ENCODE measurements around the gene CYB5R2. TPM values are rescaled to one million over a fixed set of nuclear protein-coding genes. Genes with fewer than 3 reads are reported as not detected.
"Not testable (repeated sequence)": the region's sequence is repeated elsewhere in the genome, so short reads cannot be mapped to it uniquely, and the experiment has no call there.

Gene CYB5R2
- total RNA-seq, 2 donors from 2014 or later = 5.0 to 6.0 TPM

GRCh38 chr11:7671347-7672215 lies 1.7 kb downstream of the CYB5R2 start:
- no peak for DNase-seq (ENCODE audit: low spot score)
- intact Hi-C loops (cut with DNase I) = no loop called here

DNA sequence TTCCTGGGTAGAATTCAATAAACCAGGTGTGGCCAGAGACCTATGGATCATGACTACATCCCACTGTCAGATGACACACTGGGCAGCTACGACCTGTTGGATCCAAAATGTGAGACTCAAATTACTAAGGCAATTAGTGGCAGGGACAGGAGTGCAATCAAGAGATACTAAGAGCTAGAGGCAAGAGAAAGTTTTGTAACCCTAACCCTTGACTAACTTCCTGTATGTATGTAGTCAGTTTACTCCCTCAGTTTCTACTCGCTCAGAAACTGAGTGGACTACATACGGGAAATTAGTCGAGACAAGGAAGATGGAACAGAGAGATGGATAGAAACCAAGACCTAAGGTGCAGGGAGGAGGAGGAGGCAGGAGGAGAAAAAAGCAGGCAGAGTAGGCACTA lies 2.7 kb downstream of the CYB5R2 start:
- no peak for DNase-seq (ENCODE audit: low spot score)
- intact Hi-C loops (cut with DNase I) = no loop called here

DNA sequence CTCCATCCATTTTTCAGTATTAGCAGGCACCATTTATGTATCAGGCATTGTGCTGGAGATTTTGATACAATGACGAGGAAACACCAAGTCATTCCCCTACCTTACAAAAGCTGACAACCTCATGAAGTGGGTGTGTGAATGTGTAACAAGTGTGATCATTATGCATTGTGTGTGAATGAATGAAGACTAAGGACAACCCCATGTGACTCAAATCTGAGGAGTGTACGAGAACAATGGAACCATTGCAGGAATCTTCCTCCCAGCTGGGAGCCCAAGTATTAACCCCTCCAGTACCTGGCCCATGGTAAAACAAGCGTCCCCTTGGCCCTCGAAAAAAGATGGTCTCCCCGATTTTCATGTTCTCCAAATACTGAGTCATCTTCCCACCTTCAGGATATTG lies 4.4 kb downstream of the CYB5R2 start:
- intact Hi-C loops (cut with DNase I) = no loop called here
- DNase-seq (ENCODE audit: low spot score) = no peak

DNA sequence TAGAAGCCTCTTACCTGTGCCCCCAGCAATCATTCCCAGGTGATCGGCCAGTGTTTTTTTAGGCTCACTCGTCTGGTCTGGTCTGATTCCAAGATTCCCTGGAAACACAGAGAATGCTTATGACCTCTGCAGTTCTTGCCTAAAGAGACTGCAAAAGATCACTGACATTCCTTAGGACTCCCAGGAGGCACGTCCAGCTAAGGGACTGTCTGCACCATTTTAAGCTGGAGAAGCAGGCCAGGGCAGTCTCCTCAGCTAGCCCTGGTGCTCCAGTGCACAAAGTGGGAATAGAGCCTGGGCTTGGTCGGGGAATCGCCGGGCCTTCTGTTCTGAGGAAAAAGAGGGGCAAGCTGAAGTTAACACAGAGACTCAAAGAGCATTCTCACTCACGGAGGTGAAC lies 4.8 kb downstream of the CYB5R2 start:
- intact Hi-C loops (cut with DNase I) = no loop called here
- DNase-seq (ENCODE audit: low spot score) = no peak

GRCh38 chr11:7667460-7667859 lies 5.8 kb downstream of the CYB5R2 start:
- intact Hi-C loops (cut with DNase I) = no loop called here
- no peak for DNase-seq (ENCODE audit: low spot score)

DNA sequence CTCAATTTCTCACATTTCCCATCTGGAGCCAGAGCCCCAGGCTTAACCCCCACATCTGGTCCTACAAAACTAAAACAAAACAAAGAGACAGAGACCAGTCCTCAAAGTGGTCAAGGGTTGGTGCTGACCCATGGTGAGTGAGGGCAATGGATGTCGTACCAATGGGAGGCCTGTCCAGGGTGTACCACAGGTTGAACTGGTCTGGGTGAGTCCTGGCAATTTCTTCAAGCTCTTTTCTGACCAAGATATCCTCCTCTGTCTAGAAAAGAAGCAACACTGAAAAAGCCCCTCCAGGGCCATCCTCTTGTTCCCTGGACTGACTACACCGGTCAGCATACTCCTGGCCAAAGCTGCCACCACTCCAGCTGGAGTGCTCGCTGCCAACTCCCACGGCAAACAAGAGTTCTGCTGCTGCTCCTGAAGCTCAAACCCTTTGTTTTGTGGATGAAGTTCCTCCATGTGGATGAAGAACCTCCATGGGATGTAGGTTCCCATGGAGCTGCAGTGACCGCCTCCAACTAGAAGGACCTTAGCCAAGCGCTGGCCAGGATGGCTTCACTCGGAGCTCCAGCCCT lies 6.9 kb downstream of the CYB5R2 start:
- intact Hi-C loops (cut with DNase I) = no loop called here
- DNase-seq (ENCODE audit: low spot score) = no peak

- peak; percentile 94 for DNase-seq (ENCODE audit: low spot score)
- intact Hi-C loops (cut with DNase I) = loop anchor here in 1 of 2 donors (2.0 kb wide), 1 partner anchor 93 kb away; no protein-coding TSS in a partner anchor
These were observed 7.6 kb downstream of the CYB5R2 start for GRCh38 chr11:7665473-7666291.

GRCh38 chr11:7664867-7665266 lies 8.4 kb downstream of the CYB5R2 start:
- intact Hi-C loops (cut with DNase I) = loop anchor here in 1 of 2 donors (2.0 kb wide), 1 partner anchor 92 kb away; no protein-coding TSS in a partner anchor
- DNase-seq (ENCODE audit: low spot score) = no peak

GRCh38 chr11:7663531-7663930 lies 9.8 kb downstream of the CYB5R2 start:
- intact Hi-C loops (cut with DNase I); DNase-seq (ENCODE audit: low spot score): not testable (repeated sequence)

DNA sequence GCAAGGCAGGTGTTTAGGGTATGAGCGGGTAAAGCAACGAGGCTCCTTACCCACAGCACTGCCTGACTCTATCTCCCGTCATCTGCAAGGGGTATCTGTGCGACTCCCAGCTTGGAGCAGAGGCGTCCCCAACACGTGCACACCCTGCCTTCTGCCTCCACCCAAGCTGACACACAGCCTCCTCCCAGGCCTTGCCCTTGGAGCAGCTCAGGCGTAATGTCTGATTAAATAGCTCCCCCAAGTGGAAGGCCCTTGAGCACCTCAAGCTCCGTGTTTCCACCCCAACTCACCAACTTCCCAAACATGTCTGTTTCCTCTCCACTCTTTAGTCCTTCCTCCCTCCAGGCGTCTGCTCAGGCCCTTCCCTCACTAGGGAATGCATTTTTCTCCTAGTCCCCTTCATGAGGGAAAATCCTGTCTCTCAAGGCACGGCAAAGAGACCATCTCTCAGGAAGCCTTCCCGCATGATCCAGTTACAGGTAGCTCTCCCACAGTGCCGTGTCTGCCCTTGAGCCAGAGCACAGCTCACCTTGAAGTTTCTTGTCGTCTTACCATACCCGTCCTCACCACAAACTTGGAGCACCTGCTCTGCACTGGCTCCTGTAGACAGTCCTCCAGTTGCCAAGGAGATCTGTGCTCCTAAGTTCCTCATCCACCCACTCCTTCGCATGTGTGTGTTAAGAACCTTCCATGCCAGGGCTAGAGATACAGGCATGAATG lies 15.8 kb downstream of the CYB5R2 start:
- DNase-seq (ENCODE audit: low spot score) = peak; percentile 85
- intact Hi-C loops (cut with DNase I) = no loop called here

- intact Hi-C loops (cut with DNase I) = no loop called here
- DNase-seq (ENCODE audit: low spot score) = no peak
These were observed 16.6 kb downstream of the CYB5R2 start for GRCh38 chr11:7656704-7657103.

DNA sequence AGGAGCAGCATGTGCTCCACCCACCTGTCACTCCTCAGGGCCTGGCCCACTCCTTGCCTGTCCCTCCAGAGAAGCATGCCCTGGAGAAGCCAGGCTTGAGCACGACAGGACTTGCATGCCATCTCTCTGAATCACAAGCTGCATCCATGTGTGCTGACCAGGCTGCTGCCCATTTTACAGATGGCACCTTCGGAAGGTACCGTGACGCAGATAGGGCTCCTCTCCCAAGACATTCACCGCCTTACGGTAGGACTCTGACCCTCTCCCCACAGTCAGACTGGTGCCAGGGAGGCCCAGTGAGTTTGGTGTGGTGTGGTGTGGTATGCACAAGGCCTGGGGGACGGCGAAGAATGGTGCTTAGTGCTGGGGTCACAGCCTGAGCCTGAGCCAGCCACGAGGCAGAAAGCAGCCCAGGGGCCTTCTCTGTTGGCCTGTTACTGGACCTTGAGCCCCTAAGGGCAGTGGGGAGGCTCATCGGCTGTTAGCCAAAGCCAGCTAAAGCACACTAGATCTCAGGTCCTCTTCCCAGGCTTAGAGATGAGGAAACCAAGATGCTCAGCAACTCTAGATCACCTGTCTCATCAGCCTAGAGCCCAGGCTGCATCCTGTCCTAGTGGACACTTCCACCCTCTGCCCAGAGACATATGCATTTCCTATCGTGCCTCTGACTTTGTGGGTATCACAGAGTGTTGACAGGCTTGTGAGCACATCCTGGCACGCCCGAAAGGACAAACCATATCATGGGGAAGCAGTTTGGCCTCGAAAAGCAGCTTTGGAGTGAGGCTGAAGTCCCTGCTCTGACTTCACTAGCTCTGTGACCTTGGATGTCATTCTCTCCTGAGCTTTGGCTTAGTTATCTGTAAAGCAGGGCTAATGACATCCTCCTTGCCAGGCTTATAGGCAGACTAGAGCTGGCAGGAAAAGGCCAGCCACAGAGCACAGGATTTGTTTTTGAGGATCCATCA lies 17.8 kb downstream of the CYB5R2 start:
- no peak for DNase-seq (ENCODE audit: low spot score)
- intact Hi-C loops (cut with DNase I) = no loop called here

- no peak for DNase-seq (ENCODE audit: low spot score)
- intact Hi-C loops (cut with DNase I) = loop anchor here in 1 of 2 donors (5.0 kb wide), 2 partner anchors 73 to 77 kb away; no protein-coding TSS in a partner anchor
These were observed 19.1 kb downstream of the CYB5R2 start for GRCh38 chr11:7654195-7654705.

GRCh38 chr11:7651700-7652099 lies 21.6 kb downstream of the CYB5R2 start:
- no peak for DNase-seq (ENCODE audit: low spot score)
- intact Hi-C loops (cut with DNase I) = loop anchor here in 1 of 2 donors (5.0 kb wide), 2 partner anchors 74 to 76 kb away; no protein-coding TSS in a partner anchor

DNA sequence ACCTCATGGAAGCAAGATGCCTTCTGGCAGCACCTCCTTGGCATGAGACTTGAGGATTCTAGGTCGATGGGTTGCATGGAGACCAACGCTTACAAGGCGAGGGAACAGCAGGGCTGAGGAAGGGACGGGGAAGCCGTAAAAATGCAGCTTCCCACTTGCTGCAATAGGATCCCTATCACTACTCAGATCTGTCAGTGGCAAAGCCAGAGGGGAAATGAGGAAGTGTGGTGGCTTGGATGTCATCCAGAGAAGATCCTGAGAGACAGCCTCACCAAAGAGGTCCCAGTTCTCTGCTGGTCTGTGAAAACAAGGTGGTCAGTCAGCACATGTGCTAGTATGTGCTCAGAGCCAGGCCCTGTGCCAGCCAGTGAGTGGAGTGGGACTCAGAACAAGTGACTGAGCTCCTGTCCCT lies 22.2 kb downstream of the CYB5R2 start:
- DNase-seq (ENCODE audit: low spot score) = no peak
- intact Hi-C loops (cut with DNase I) = loop anchor here in 1 of 2 donors (5.0 kb wide), 2 partner anchors 74 to 76 kb away; no protein-coding TSS in a partner anchor

- intact Hi-C loops (cut with DNase I) = loop anchor here in 1 of 2 donors (10.0 kb wide), 1 partner anchor 413 kb away; no protein-coding TSS in a partner anchor
- no peak for DNase-seq (ENCODE audit: low spot score)
These were observed 25.0 kb downstream of the CYB5R2 start for GRCh38 chr11:7648264-7648663.

- no peak for DNase-seq (ENCODE audit: low spot score)
- intact Hi-C loops (cut with DNase I) = loop anchor here in 1 of 2 donors (10.0 kb wide), 1 partner anchor 412 kb away; no protein-coding TSS in a partner anchor
These were observed 26.4 kb downstream of the CYB5R2 start for GRCh38 chr11:7646866-7647265.

All from posterior vena cava (tissue), 2 donors.